Inflammatory macrophage treated with lipopolysaccharide for 1 hour (primary cell): ENCODE results near the gene GNB2.

Experiments
- DNase-seq, 2 donors: peaks; one replicate each; pipeline ENCODE4 v3.0.0-alpha.2; 2020 to 2022

Gene GNB2

DNA sequence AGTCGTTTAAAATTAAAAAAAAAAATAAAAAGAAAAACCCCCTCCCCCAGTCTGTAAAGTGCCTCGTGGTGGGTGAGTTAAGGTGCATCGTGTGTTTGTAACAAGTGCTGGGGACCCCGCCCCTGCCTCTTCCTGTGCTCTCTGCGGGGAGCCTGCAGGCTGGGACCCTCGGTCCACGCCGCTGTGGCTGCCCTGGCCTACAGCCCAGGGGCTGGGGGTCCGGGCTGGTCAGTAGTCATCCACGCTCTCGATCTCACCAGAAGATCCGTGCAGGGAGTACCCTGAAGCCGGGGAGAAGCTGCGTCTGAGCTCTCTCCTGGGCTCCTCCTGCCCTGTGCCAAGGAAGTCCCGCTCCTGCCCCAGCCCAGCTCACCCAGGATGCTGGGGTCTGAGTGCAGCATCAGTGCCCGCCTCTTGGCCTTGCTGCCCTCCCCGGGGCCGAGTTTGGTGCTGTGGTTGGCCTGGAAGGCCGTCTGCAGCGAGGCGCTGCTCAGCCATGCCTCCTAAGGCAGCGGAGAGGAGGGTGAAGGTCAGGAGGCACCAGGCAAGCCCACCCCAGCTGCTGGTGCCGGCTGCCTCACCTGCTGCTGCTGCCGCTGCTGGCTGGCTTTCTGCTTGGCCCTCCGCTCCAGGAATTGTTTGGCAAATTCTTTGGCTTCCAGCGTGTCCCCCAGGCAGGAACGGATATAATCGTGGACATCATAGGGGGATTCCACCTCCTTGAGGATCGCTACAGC, 8.1 kb downstream of the GNB2 start:
- DNase-seq = no peak

- no peak for DNase-seq
Observed at GRCh38 chr7:100682228-100682741, 8.7 kb downstream of the GNB2 start.

- DNase-seq = no peak
Observed at GRCh38 chr7:100682991-100683658, 9.6 kb downstream of the GNB2 start.

GRCh38 chr7:100683659-100684533, 10.4 kb downstream of the GNB2 start:
- no peak for DNase-seq

DNA sequence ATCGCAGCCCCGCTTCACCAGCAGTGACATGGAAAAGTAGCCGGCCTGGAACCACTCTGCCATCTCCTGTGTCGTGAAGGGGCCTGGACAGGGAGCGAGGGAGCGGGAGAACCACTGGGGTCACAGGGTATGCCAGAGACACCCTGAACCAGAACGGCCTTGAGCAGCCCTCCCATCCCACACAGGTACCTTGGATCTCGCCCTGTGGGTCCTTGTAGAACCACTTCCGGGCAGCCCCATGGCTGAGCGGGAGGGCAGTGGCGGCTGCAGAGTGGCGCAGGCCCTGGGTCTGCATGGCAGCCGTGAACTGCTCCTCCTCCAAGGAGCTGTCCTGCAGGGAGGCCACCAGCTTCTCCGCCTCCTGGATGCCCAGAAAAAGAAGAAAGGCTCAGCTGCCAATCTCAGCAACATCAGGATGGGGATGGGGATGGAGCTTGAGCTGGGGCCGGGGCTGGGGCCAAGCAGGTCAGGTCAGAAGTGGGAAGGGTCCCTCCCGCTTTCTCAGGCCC, 11.0 kb downstream of the GNB2 start:
- no peak for DNase-seq

GRCh38 chr7:100685049-100685605, 11.6 kb downstream of the GNB2 start:
- no peak for DNase-seq

DNA sequence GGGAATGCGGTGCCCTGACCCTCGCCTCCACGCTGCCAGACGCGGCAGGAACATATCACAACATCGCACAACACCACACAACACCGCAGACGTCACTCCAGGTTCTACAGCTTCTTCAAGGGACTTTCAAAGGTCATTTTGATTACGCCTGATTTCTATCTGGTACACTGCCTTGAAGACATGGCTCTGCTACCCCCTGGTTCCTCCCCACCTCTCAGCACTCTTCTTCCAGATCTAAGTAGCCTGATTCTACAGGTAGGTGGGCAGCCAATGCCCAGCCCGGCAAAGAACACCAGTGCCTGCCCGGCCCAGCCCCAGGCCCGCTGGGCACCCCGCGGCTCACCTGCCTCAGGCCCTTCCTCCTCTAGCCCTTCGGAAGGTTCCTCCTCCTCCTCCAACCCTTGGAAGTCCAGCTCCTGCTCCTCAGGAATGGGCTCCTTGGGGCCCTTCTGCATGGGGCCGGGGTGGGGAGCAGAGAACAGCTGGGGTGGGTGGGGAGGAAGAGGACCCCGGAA, 12.1 kb downstream of the GNB2 start:
- DNase-seq = no peak

DNA sequence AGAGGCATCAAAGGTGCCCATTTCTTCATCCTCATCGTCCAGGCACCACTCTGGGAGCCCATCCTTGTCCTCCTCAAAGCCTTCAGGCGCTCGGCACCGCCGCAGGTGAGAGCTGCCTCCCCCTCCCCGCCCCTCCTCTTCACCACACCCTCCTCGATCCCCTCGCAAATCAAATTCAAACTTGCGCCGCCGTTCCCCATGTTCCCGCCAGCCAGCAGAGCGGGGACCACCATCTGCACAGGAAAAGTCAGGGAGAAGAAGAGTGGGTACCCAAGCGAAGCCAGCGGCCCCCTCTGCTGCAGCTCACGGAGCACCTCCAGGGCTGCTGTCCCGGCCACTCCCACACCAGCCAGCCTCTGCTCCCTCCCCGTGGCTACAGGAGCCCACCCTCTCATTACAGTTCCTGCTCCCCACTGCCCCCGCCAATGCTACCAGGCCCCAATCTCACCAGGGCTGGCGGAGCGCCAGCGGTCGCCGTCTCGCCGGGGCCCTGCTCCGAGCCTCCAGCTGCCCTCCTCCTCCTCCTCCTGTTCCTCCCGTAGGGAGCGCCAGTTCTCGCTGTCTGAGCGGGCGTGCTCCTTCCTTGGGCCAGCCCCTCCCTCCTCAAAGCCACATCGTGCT, 12.8 kb downstream of the GNB2 start:
- no peak for DNase-seq

- DNase-seq = no peak
Observed at GRCh38 chr7:100686822-100687211, 13.3 kb downstream of the GNB2 start.

GRCh38 chr7:100687261-100687660, 13.7 kb downstream of the GNB2 start:
- no peak for DNase-seq

- DNase-seq = no peak
Observed at GRCh38 chr7:100687751-100688300, 14.3 kb downstream of the GNB2 start.

DNA sequence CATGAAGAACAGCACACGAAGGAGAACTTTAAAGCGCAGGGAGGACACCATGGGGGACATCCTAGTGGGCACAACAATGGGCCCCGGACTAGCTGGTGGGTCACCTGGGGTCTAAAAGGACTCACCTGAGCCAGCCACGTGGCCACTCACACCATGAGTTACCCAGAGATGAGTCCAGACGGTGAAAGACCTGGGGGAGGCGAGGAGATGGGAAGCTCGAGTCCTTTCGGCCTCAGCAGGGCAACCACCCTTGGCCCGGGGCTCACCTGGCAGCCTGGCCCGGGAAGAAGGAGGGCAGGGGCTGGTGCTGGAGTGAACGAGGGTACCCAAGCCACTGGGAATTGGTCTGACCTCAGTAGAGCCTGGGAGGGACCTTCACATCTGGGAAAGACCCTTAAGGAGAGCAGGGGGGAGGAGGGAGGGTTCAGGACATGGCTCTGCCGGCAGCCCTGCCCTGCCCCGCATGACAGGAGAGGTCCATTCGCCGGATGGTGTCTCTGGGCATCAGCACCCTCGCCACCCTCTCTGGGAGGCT, 14.9 kb downstream of the GNB2 start:
- no peak for DNase-seq

- DNase-seq = no peak
Observed at GRCh38 chr7:100689230-100690135, 15.9 kb downstream of the GNB2 start.

GRCh38 chr7:100691676-100692577, 18.4 kb downstream of the GNB2 start:
- DNase-seq = peak; percentile 51 to 94

DNA sequence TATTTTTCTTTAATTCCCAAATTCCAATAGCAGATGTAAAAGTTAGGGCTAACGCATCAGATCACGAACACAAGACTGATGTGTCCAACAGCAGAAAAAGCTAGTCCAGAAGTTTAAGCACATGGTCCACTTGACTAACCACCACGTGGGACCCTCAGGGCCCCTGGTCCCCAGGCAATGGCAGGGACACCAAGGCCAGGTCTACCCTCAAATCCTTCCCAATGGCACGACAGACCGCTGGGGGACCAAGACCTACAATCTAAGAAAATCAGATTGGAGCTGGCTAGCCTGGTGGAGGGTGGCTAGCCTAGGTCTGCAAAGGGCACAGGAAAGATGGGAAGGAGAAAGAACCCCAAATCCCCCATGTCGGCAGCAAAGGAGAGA, 19.0 kb downstream of the GNB2 start:
- no peak for DNase-seq

GRCh38 chr7:100693312-100694097, 20.0 kb downstream of the GNB2 start:
- DNase-seq = no peak

- DNase-seq = peak; percentile 29 to 47
Observed at GRCh38 chr7:100694098-100694745, 20.7 kb downstream of the GNB2 start, which contains the start of gene GIGYF1. Gene GIGYF1, minus strand, starts transcription at chr7:100694250. Its CDS starts 6,012 bp downstream, at chr7:100688238.

GRCh38 chr7:100696123-100696521, 22.6 kb downstream of the GNB2 start:
- DNase-seq = no peak
